Measurements from ENCODE around the gene RNF220. TPM values are rescaled to one million over a fixed set of nuclear protein-coding genes. Genes with fewer than 3 reads are reported as not detected.

Gene RNF220
- total and polyA plus RNA-seq, 2 of the 13 experiments (the other 11 are each of a cell fraction or from before 2014, with no cell fraction given) = 48.2 to 72.1 TPM

DNA sequence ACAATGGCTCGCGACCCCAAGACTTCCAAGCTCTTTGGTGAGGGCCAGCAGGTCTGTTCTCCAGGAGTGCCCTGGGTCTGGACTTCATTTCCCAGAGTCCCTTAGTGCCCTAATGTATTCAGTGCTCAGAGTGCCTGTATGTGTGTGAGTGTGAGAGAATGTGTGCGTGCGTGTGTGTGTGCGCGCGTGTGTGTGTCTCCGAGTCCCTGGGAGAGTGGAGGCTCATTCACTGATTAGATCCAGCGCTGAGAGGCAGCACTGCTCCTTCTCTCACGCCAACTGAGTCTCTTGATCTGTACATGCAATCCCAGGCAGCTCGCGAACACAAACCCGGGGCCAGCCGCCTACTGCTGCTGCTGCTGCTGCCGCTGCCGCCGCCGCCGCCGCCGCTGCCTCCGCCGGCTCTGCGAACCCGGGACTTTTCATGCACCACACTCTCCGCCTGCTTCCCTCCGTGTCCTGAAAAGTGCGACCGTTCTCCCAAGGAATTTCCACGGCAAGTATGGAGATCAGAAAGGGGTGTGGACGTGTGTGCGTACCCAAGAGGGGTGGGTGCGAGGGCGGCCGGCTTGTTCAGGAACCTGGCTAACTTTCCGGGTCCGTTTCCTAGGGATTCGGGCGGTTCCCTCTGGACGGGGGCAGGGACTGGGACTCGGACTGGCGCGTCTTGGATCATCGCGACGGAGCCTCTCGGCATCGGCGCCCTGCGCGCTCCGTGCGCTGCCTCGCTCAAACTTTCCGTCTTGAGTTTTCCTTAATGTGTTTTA, at the start of gene RNF220 (continued):
- TF ChIP-seq ZNF280B (CRISPR knock-in tag; IDR thresholded peaks at IDR 0.05; ENCODE audit: borderline replicate concordance) (peak; percentile 79), ZNF333 (CRISPR knock-in tag; IDR thresholded peaks at IDR 0.05; ENCODE audit: borderline replicate concordance) (no peak), GATAD2A (CRISPR knock-in tag; IDR thresholded peaks at IDR 0.05) (peak; percentile 80), ZBED4 (CRISPR knock-in tag; IDR thresholded peaks at IDR 0.05; ENCODE audit: borderline replicate concordance) (no peak), CEBPG (CRISPR knock-in tag; IDR thresholded peaks at IDR 0.05) (no peak), ZNF580 (CRISPR knock-in tag; IDR thresholded peaks at IDR 0.05; ENCODE audit: borderline replicate concordance, low read depth) (peak; percentile 70; the same call in 1 of the 2 replicates), ZNF101 (CRISPR knock-in tag; IDR thresholded peaks at IDR 0.05; ENCODE audit: borderline replicate concordance, low read depth) (no peak), ZNF883 (CRISPR knock-in tag; IDR thresholded peaks at IDR 0.05; ENCODE audit: not compliant biosample characterization) (no peak), YY1 (IDR thresholded peaks at IDR 0.05; ENCODE audit: insufficient read depth, insufficient replicate concordance, low read depth, low read length) (peak; percentile 20), ZNF431 (CRISPR knock-in tag; IDR thresholded peaks at IDR 0.05; ENCODE audit: borderline replicate concordance, low read depth) (peak; percentile 37; the same call in 1 of the 2 replicates), ZNF160 (CRISPR knock-in tag; IDR thresholded peaks at IDR 0.05) (0 out of 2 replicates have a peak, but pooled peaks have one; percentile 20), SPEN (CRISPR knock-in tag; IDR thresholded peaks at IDR 0.05; ENCODE audit: low read depth) (peak; percentile 69; the same call in 1 of the 2 replicates), ZNF17 (CRISPR knock-in tag; IDR thresholded peaks at IDR 0.05) (no peak), ZNF510 (CRISPR knock-in tag; IDR thresholded peaks at IDR 0.05; ENCODE audit: low read depth) (peak; percentile 69; the same call in 1 of the 2 replicates), TAF15 (IDR thresholded peaks at IDR 0.05; ENCODE audit: low read depth, low read length, poor library complexity, severe bottlenecking) (no peak), MED8 (CRISPR knock-in tag; IDR thresholded peaks at IDR 0.05; ENCODE audit: insufficient replicate concordance) (no peak), ARNTL (CRISPR knock-in tag; IDR thresholded peaks at IDR 0.05) (peak; percentile 27; the same call in 1 of the 2 replicates), ZNF678 (CRISPR knock-in tag; IDR thresholded peaks at IDR 0.05) (0 out of 2 replicates have a peak, but pooled peaks have one; percentile 37)
- TF ChIP-seq, protein P1, sequence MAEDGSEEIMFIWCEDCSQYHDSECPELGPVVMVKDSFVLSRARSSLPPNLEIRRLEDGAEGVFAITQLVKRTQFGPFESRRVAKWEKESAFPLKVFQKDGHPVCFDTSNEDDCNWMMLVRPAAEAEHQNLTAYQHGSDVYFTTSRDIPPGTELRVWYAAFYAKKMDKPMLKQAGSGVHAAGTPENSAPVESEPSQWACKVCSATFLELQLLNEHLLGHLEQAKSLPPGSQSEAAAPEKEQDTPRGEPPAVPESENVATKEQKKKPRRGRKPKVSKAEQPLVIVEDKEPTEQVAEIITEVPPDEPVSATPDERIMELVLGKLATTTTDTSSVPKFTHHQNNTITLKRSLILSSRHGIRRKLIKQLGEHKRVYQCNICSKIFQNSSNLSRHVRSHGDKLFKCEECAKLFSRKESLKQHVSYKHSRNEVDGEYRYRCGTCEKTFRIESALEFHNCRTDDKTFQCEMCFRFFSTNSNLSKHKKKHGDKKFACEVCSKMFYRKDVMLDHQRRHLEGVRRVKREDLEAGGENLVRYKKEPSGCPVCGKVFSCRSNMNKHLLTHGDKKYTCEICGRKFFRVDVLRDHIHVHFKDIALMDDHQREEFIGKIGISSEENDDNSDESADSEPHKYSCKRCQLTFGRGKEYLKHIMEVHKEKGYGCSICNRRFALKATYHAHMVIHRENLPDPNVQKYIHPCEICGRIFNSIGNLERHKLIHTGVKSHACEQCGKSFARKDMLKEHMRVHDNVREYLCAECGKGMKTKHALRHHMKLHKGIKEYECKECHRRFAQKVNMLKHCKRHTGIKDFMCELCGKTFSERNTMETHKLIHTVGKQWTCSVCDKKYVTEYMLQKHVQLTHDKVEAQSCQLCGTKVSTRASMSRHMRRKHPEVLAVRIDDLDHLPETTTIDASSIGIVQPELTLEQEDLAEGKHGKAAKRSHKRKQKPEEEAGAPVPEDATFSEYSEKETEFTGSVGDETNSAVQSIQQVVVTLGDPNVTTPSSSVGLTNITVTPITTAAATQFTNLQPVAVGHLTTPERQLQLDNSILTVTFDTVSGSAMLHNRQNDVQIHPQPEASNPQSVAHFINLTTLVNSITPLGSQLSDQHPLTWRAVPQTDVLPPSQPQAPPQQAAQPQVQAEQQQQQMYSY (CRISPR knock-in tag; IDR thresholded peaks at IDR 0.05) = 0 out of 2 replicates have a peak, but pooled peaks have one; percentile 43
